OCI-LY7 (cell line): ENCODE measurements around the gene DAB2IP. TPM values are rescaled to one million over a fixed set of nuclear protein-coding genes. Genes with fewer than 3 reads are reported as not detected.

Source experiments
- BruUV-seq: library from RNA; stranded (reverse); fragments of 400-500 nt; replicated peaks from 2 replicates; lab custom pipeline; 2021; lab: Mats Ljungman, UMichigan
- CTCF ChIA-PET: fragments of 300-600 bp; sonication (Branson Sonifier 250); formaldehyde crosslinking; loops from one replicate; lab custom pipeline; 2022; ENCODE audit warnings: antibody characterized with exemption; ENCODE audit not compliant: unreplicated experiment; lab: Charles Lee
- POLR2A ChIA-PET: fragments of 300-600 bp; sonication (Branson Sonifier 250); formaldehyde crosslinking; loops from one replicate; lab custom pipeline; 2022; ENCODE audit warnings: antibody characterized with exemption; lab: Charles Lee
- DNase-seq: peaks from one replicate; pipeline ENCODE4 v3.0.0-alpha.2; 2015; ENCODE audit warnings: low spot score
- H2AFZ ChIP-seq: fragments of 200-600 bp; sonication (generic), shearing (Covaris generic); 2 replicates; pipeline ENCODE4 v1.6.1; 2014; ENCODE audit warnings: mild to moderate bottlenecking, antibody characterized with exemption, low read length, moderate library complexity
- H3K27ac ChIP-seq: fragments of 200-600 bp; sonication (generic); 2 replicates; pipeline ENCODE4 v1.5.1; 2014; ENCODE audit warnings: mixed run types, low read depth, mild to moderate bottlenecking, moderate library complexity, low read length, inconsistent platforms; ENCODE audit not compliant: poor library complexity, severe bottlenecking
- H3K36me3 ChIP-seq: fragments of 200-600 bp; sonication (generic); 2 replicates; pipeline ENCODE4 v1.6.1; 2014; ENCODE audit warnings: mild to moderate bottlenecking, antibody characterized with exemption, low read length, moderate library complexity, mixed read lengths; ENCODE audit not compliant: insufficient read depth
- H3K4me1 ChIP-seq: fragments of 200-600 bp; sonication (generic); 2 replicates; pipeline ENCODE4 v1.5.1; 2014; ENCODE audit warnings: mild to moderate bottlenecking, low read length; ENCODE audit not compliant: insufficient read depth, poor library complexity, severe bottlenecking
- H3K4me2 ChIP-seq: fragments of 200-600 bp; sonication (generic); 2 replicates; pipeline ENCODE4 v1.6.1; 2014; ENCODE audit warnings: mild to moderate bottlenecking, low read length
- H3K4me3 ChIP-seq: fragments of 200-600 bp; sonication (generic); 2 replicates; pipeline ENCODE4 v1.5.1; 2014; ENCODE audit warnings: mild to moderate bottlenecking, low read depth, low read length; ENCODE audit not compliant: poor library complexity, severe bottlenecking
- H3K79me2 ChIP-seq: fragments of 200-600 bp; sonication (generic); 2 replicates; pipeline ENCODE4 v1.6.1; 2016; ENCODE audit warnings: low read depth, mild to moderate bottlenecking, low read length, moderate library complexity, mixed read lengths; ENCODE audit not compliant: insufficient read depth
- H3K9me2 ChIP-seq: fragments of 200-600 bp; sonication (generic); 2 replicates; pipeline ENCODE4 v1.6.1; 2016; ENCODE audit warnings: mild to moderate bottlenecking, low read length, mixed read lengths; ENCODE audit not compliant: insufficient read depth
- H3K9me3 ChIP-seq: fragments of 200-600 bp; sonication (generic); 2 replicates; pipeline ENCODE4 v1.6.1; 2014; ENCODE audit warnings: mild to moderate bottlenecking, mixed run types, low read length, mixed read lengths
- H4K20me1 ChIP-seq: fragments of 200-600 bp; sonication (generic); 2 replicates; pipeline ENCODE4 v1.6.1; 2014; ENCODE audit warnings: mild to moderate bottlenecking, antibody characterized with exemption, low read length, moderate library complexity, mixed read lengths; ENCODE audit not compliant: insufficient read depth
- EZH2phosphoT487 ChIP-seq: fragments of 200-600 bp; sonication (generic); IDR thresholded peaks from 2 replicates; pipeline ENCODE4 v1.6.1; 2018; ENCODE audit warnings: low read depth, borderline replicate concordance, mild to moderate bottlenecking, mixed run types, antibody characterized with exemption, low read length, moderate library complexity, mixed read lengths
- intact Hi-C: fragments of 100-400 bp; cut with micrococcal nuclease; formaldehyde crosslinking; loops from one replicate; pipeline ENCODE4 v1.10.0; 2022; ENCODE audit not compliant: unreplicated experiment
- total RNA-seq, 2 experiments: library from RNA; depleted of rRNA in 1 of 2; stranded (reverse); fragments of >200 nt in 1 of 2; shearing (Covaris generic) in 1 of 2; gene quantifications; 2 replicates each; pipeline ENCODE4 v1.2.3, GENCODE V29; 2014 to 2022
- TF ChIP-seq, protein P1 (sequence below): fragments of 200-600 bp; sonication (generic); conservative IDR thresholded peaks from 2 replicates; pipeline ENCODE4 v1.5.1; 2014; ENCODE audit warnings: mild to moderate bottlenecking, antibody characterized with exemption, low read length, moderate library complexity, mixed read lengths

Gene DAB2IP
- total RNA-seq, 2 experiments from 2014 or later: 3.9 to 11.1 TPM

DNA sequence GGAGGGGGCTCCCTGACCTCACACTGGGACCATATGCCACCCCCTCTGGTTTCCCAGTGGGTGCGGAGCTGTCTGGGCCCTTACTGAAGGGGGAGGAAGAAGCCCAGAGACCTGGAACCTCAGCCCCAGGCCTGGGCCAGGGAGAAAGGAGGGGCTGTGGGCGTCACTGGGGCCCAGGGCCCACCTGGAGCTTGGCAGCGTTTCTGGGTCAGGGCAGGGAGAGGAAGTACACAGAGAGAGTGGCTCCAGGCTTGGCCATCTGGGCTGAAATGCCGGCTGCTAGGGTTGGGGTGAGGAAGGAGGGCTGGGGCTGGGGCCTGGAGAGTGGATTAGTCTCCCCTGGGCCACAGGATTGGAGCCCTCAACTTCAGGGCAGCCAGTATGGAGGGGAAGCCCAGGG is 6.4 kb upstream of the DAB2IP start:
- CTCF ChIA-PET: interaction anchor here (0.6 kb wide), 1 partner anchor 56 kb away, joined by 4 read pairs; no protein-coding TSS in a partner anchor
- BruUV-seq: no TSS peak

GRCh38 chr9:121645853-121646807 is 5.3 kb upstream of the DAB2IP start:
- DNase-seq: peak; percentile 42
- TF ChIP-seq, protein P1, sequence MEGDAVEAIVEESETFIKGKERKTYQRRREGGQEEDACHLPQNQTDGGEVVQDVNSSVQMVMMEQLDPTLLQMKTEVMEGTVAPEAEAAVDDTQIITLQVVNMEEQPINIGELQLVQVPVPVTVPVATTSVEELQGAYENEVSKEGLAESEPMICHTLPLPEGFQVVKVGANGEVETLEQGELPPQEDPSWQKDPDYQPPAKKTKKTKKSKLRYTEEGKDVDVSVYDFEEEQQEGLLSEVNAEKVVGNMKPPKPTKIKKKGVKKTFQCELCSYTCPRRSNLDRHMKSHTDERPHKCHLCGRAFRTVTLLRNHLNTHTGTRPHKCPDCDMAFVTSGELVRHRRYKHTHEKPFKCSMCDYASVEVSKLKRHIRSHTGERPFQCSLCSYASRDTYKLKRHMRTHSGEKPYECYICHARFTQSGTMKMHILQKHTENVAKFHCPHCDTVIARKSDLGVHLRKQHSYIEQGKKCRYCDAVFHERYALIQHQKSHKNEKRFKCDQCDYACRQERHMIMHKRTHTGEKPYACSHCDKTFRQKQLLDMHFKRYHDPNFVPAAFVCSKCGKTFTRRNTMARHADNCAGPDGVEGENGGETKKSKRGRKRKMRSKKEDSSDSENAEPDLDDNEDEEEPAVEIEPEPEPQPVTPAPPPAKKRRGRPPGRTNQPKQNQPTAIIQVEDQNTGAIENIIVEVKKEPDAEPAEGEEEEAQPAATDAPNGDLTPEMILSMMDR: no peak
- TF ChIP-seq EZH2phosphoT487: no peak
- Histone ChIP-seq H3K9me3 (no peaks in the 10 kb centered on the region), H2AFZ (no peak overlapping the region), H4K20me1 (no peaks in the 10 kb centered on the region), H3K4me1 (peaks cover 11% of the 10 kb centered on the region), H3K9me2 (no peaks in the 10 kb centered on the region), H3K36me3 (no peaks in the 10 kb centered on the region), H3K4me3 (no peak overlapping the region), H3K27ac (no peak overlapping the region), H3K4me2 (no peak overlapping the region), H3K79me2 (no peaks in the 10 kb centered on the region)
- POLR2A ChIA-PET: no interaction called here
- intact Hi-C loops: no loop called here
- CTCF ChIA-PET: no interaction called here
- no TSS peak for BruUV-seq

More for the DNA sequence above, 6.4 kb upstream of the DAB2IP start:
- no peak for TF ChIP-seq EZH2phosphoT487
- TF ChIP-seq, protein P1: no peak
- no peaks in the 10 kb centered on the region for H4K20me1 ChIP-seq
- H3K4me1 ChIP-seq: peaks cover 11% of the 10 kb centered on the region
- POLR2A ChIA-PET: no interaction called here
- H3K27ac ChIP-seq: no peak overlapping the region
- H3K9me3 ChIP-seq: no peaks in the 10 kb centered on the region
- H3K9me2 ChIP-seq: no peaks in the 10 kb centered on the region
- no peaks in the 10 kb centered on the region for H3K79me2 ChIP-seq
- H2AFZ ChIP-seq: no peak overlapping the region
- no peak overlapping the region for H3K4me2 ChIP-seq
- peak; percentile 20 for DNase-seq
- no peak overlapping the region for H3K4me3 ChIP-seq
- H3K36me3 ChIP-seq: no peaks in the 10 kb centered on the region
- intact Hi-C loops: no loop called here

- no peak for TF ChIP-seq EZH2phosphoT487
- TF ChIP-seq, protein P1: no peak
- intact Hi-C loops: no loop called here
- no TSS peak for BruUV-seq
- H3K4me1 ChIP-seq: peaks cover 11% of the 10 kb centered on the region
- no peak for DNase-seq
- ChIA-PET POLR2A (no interaction called here), CTCF (no interaction called here)
- H3K9me3 ChIP-seq: no peaks in the 10 kb centered on the region
- H4K20me1 ChIP-seq: no peaks in the 10 kb centered on the region
- no peak overlapping the region for H3K27ac ChIP-seq
- H3K9me2 ChIP-seq: no peaks in the 10 kb centered on the region
- no peak overlapping the region for H3K4me2 ChIP-seq
- H3K79me2 ChIP-seq: no peaks in the 10 kb centered on the region
- H2AFZ ChIP-seq: no peak overlapping the region
- no peak overlapping the region for H3K4me3 ChIP-seq
- no peaks in the 10 kb centered on the region for H3K36me3 ChIP-seq
Observed at GRCh38 chr9:121646992-121647391, 4.4 kb upstream of the DAB2IP start.
